ENCODE results near the gene CPLX1. TPM values are rescaled to one million over a fixed set of nuclear protein-coding genes. Genes with fewer than 3 reads are reported as not detected.

The CPLX1 gene
- total RNA-seq, 1 experiment from 2014 or later = 2.7 TPM

GRCh38 chr4:867526-868250 lies 41.8 kb upstream of the CPLX1 start:
- no TSS peak for BruUV-seq (replicated peaks)
- Mint-ChIP-seq H3K4me3 (ENCODE audit: unreplicated experiment) (no peak overlapping the region), H3K27ac (ENCODE audit: low read depth, unreplicated experiment) (no peak overlapping the region), H3K9me3 (ENCODE audit: unreplicated experiment) (no peaks in the 10 kb centered on the region), H3K4me1 (ENCODE audit: insufficient read depth, unreplicated experiment) (no peaks in the 10 kb centered on the region), H3K36me3 (ENCODE audit: insufficient read depth, unreplicated experiment) (peaks cover 26% of the 10 kb centered on the region), H3K27me3 (ENCODE audit: insufficient read depth, unreplicated experiment) (no peaks in the 10 kb centered on the region)
- POLR2A ChIA-PET = no interaction called here
- CTCF ChIA-PET = no interaction called here
- TF ChIP-seq, protein P1, sequence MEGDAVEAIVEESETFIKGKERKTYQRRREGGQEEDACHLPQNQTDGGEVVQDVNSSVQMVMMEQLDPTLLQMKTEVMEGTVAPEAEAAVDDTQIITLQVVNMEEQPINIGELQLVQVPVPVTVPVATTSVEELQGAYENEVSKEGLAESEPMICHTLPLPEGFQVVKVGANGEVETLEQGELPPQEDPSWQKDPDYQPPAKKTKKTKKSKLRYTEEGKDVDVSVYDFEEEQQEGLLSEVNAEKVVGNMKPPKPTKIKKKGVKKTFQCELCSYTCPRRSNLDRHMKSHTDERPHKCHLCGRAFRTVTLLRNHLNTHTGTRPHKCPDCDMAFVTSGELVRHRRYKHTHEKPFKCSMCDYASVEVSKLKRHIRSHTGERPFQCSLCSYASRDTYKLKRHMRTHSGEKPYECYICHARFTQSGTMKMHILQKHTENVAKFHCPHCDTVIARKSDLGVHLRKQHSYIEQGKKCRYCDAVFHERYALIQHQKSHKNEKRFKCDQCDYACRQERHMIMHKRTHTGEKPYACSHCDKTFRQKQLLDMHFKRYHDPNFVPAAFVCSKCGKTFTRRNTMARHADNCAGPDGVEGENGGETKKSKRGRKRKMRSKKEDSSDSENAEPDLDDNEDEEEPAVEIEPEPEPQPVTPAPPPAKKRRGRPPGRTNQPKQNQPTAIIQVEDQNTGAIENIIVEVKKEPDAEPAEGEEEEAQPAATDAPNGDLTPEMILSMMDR (IDR thresholded peaks at IDR 0.05; ENCODE audit: unreplicated experiment) = no peak
- intact Hi-C loops (cut with micrococcal nuclease) = no loop called here
- DNase-seq (ENCODE audit: unreplicated experiment) = no peak

GRCh38 chr4:866761-867390 lies 40.9 kb upstream of the CPLX1 start:
- no peak overlapping the region for H3K27ac Mint-ChIP-seq (ENCODE audit: low read depth, unreplicated experiment)
- H3K4me1 Mint-ChIP-seq (ENCODE audit: insufficient read depth, unreplicated experiment) = no peaks in the 10 kb centered on the region
- TF ChIP-seq, protein P1 (IDR thresholded peaks at IDR 0.05; ENCODE audit: unreplicated experiment) = no peak
- peaks cover 26% of the 10 kb centered on the region for H3K36me3 Mint-ChIP-seq (ENCODE audit: insufficient read depth, unreplicated experiment)
- POLR2A ChIA-PET = no interaction called here
- intact Hi-C loops (cut with micrococcal nuclease) = no loop called here
- CTCF ChIA-PET = interaction anchor here (0.9 kb wide), 1 partner anchor 11 kb away, joined by 3 read pairs; no protein-coding TSS in a partner anchor
- H3K9me3 Mint-ChIP-seq (ENCODE audit: unreplicated experiment) = no peaks in the 10 kb centered on the region
- H3K27me3 Mint-ChIP-seq (ENCODE audit: insufficient read depth, unreplicated experiment) = no peaks in the 10 kb centered on the region
- BruUV-seq (replicated peaks) = no TSS peak
- no peak overlapping the region for H3K4me3 Mint-ChIP-seq (ENCODE audit: unreplicated experiment)
- peak; percentile 46 for DNase-seq (ENCODE audit: unreplicated experiment)

- Mint-ChIP-seq H3K27me3 (ENCODE audit: insufficient read depth, unreplicated experiment) (no peaks in the 10 kb centered on the region), H3K27ac (ENCODE audit: low read depth, unreplicated experiment) (no peak overlapping the region), H3K4me1 (ENCODE audit: insufficient read depth, unreplicated experiment) (no peaks in the 10 kb centered on the region), H3K4me3 (ENCODE audit: unreplicated experiment) (no peak overlapping the region), H3K9me3 (ENCODE audit: unreplicated experiment) (no peaks in the 10 kb centered on the region), H3K36me3 (ENCODE audit: insufficient read depth, unreplicated experiment) (peaks cover 33% of the 10 kb centered on the region)
- intact Hi-C loops (cut with micrococcal nuclease) = no loop called here
- BruUV-seq (replicated peaks) = no TSS peak
- no peak for DNase-seq (ENCODE audit: unreplicated experiment)
- ChIA-PET CTCF (interaction anchor here (0.6 to 0.9 kb wide), 2 partner anchors 12 to 123 kb away, joined by 3 read pairs; no protein-coding TSS in a partner anchor), POLR2A (no interaction called here)
- TF ChIP-seq, protein P1 (IDR thresholded peaks at IDR 0.05; ENCODE audit: unreplicated experiment) = no peak
These were observed 40.3 kb upstream of the CPLX1 start for GRCh38 chr4:866068-866760.

DNA sequence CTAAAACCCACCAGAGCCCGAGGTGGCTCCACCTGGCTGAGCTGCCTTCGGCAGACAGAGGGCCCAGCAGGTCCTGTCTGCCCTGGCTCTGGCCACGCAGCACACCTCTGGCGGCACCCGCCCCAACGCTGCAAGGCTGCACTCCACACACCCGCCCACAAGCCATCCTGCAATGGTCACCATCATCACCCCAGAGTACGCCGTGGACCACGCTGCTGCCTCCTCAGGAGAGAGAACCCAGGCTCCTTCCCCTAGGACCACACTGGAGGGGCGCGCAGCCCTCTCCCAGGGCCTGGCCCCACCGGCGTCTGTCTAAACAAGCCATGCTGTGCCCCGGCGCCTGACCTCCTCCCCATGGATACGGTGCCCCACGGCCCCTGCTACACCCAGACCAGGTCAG lies 39.6 kb upstream of the CPLX1 start:
- TF ChIP-seq, protein P1 (IDR thresholded peaks at IDR 0.05; ENCODE audit: unreplicated experiment) = no peak
- intact Hi-C loops (cut with micrococcal nuclease) = no loop called here
- no TSS peak for BruUV-seq (replicated peaks)
- no peak for DNase-seq (ENCODE audit: unreplicated experiment)
- Mint-ChIP-seq H3K27ac (ENCODE audit: low read depth, unreplicated experiment) (no peak overlapping the region), H3K36me3 (ENCODE audit: insufficient read depth, unreplicated experiment) (peaks cover 34% of the 10 kb centered on the region), H3K27me3 (ENCODE audit: insufficient read depth, unreplicated experiment) (no peaks in the 10 kb centered on the region), H3K4me1 (ENCODE audit: insufficient read depth, unreplicated experiment) (no peaks in the 10 kb centered on the region), H3K9me3 (ENCODE audit: unreplicated experiment) (no peaks in the 10 kb centered on the region), H3K4me3 (ENCODE audit: unreplicated experiment) (no peak overlapping the region)
- ChIA-PET CTCF (no interaction called here), POLR2A (no interaction called here)

All from MCF 10A (cell line).